ENCODE measurements around the gene CATSPERB.
"Not testable (repeated sequence)": the region's sequence is repeated elsewhere in the genome, so short reads cannot be mapped to it uniquely, and the experiment has no call there.

The CATSPERB gene

GRCh38 chr14:91614187-91614586 lies 117.7 kb downstream of the CATSPERB start:
- in situ Hi-C loops (cut with HindIII; ENCODE audit: low pct_unique_long_range_greater_than_20kb, low sequenced_read_pairs), result no loop called here
- no peak for TF ChIP-seq JUND (IDR thresholded peaks at IDR 0.05; ENCODE audit: low read depth)
- DNase-seq (ENCODE audit: low read depth in 1 of 2, low spot score in 1 of 2), result no peak

- DNase-seq (ENCODE audit: low read depth in 1 of 2, low spot score in 1 of 2), result no peak
- no peak for TF ChIP-seq JUND (IDR thresholded peaks at IDR 0.05; ENCODE audit: low read depth)
- in situ Hi-C loops (cut with HindIII; ENCODE audit: low pct_unique_long_range_greater_than_20kb, low sequenced_read_pairs), result no loop called here
These were observed 118.3 kb downstream of the CATSPERB start for GRCh38 chr14:91613459-91614112.

- in situ Hi-C loops (cut with HindIII; ENCODE audit: low pct_unique_long_range_greater_than_20kb, low sequenced_read_pairs), result no loop called here
- no peak for DNase-seq (ENCODE audit: low read depth in 1 of 2, low spot score in 1 of 2)
- no peak for TF ChIP-seq JUND (IDR thresholded peaks at IDR 0.05; ENCODE audit: low read depth)
These were observed 120.4 kb downstream of the CATSPERB start for GRCh38 chr14:91611528-91611927.

DNA sequence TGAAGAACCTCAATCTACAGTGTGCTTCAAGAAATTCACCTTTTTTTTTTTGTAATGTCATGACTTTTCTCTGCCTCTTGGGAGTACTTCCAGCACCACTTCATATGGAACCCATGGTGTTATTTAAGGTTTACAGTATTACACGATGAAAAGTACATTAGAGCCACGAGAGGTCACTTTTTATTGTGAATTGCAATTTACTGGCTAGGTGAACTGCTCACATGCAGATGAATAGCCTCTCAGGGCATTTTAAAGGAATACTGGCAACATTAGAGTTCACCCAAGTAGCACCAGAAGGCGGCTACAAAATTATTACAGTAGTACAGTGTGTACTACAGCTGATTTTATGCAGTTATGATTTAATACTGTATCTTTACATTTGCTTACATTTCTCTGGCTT lies 122.7 kb downstream of the CATSPERB start:
- no peak for TF ChIP-seq JUND (IDR thresholded peaks at IDR 0.05; ENCODE audit: low read depth)
- in situ Hi-C loops (cut with HindIII; ENCODE audit: low pct_unique_long_range_greater_than_20kb, low sequenced_read_pairs), result no loop called here
- peak in 1 of 2 experiments; percentile 23 for DNase-seq (ENCODE audit: low read depth in 1 of 2, low spot score in 1 of 2)

DNA sequence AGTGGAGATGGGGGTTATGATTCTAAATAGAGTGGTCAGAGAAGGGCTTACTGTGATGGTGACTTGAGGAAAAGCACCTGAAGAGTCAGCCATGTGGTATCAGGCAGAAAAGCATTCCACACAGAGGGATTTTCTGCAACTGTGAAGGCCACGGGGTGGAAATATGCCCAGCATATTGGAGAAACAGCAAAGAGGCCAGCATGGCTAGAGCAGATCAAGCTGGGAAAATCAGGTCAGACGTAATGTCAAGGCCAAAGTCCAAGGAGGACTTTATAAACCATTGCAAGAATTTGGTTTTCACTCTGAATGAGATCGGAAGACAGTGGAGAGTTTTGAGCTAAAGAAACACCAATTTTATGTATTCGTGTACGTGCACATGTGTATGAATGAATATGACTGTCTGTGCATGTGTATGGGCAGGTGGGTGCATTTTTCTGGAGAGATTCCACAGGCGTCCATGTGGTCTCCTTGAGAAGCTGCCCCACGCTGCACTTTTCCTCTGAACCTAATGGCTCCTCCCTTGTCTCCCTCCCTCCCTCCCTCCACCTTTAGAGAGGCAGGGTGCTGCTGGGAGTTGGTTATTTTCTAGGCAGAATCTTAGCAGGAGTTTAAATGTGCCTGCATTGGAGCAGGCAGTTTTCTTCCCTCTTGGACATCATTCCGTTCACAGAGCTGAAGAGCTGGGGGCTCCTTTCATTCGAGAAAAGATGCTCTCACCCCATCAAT lies 124.4 kb downstream of the CATSPERB start:
- in situ Hi-C loops (cut with HindIII; ENCODE audit: low pct_unique_long_range_greater_than_20kb, low sequenced_read_pairs), result no loop called here
- no peak for TF ChIP-seq JUND (IDR thresholded peaks at IDR 0.05; ENCODE audit: low read depth)
- no peak for DNase-seq (ENCODE audit: low read depth in 1 of 2, low spot score in 1 of 2)

- DNase-seq (ENCODE audit: low read depth in 1 of 2, low spot score in 1 of 2), result no peak
- TF ChIP-seq JUND (IDR thresholded peaks at IDR 0.05; ENCODE audit: low read depth), result no peak
- in situ Hi-C loops (cut with HindIII; ENCODE audit: low pct_unique_long_range_greater_than_20kb, low sequenced_read_pairs), result no loop called here
These were observed 125.0 kb downstream of the CATSPERB start for GRCh38 chr14:91606851-91607250.

- DNase-seq (ENCODE audit: low read depth in 1 of 2, low spot score in 1 of 2); in situ Hi-C loops (cut with HindIII; ENCODE audit: low pct_unique_long_range_greater_than_20kb, low sequenced_read_pairs): not testable (repeated sequence)
These were observed 127.3 kb downstream of the CATSPERB start for GRCh38 chr14:91604611-91605010.

DNA sequence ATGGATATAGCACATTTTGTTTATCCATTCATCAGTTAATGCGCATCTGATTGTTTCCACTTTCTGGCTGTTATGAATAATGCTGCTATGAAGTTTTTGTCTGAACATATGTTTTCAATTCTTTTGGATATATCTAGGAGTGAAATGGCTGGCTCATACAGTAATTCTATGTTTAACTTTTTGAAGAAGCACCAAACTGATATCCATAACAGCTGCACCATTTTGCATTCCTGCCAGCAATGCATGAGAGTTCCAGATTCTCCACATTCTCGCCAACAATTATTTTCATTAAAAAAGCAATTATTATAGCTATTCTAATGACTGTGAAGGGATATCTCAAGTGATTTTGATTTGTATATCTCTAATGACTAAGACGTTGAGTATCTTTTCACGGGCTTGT lies 131.9 kb downstream of the CATSPERB start:
- in situ Hi-C loops (cut with HindIII; ENCODE audit: low pct_unique_long_range_greater_than_20kb, low sequenced_read_pairs), result no loop called here
- TF ChIP-seq JUND (IDR thresholded peaks at IDR 0.05; ENCODE audit: low read depth), result no peak
- no peak for DNase-seq (ENCODE audit: low read depth in 1 of 2, low spot score in 1 of 2)

GRCh38 chr14:91595736-91596135 lies 136.2 kb downstream of the CATSPERB start:
- no peak for TF ChIP-seq JUND (IDR thresholded peaks at IDR 0.05; ENCODE audit: low read depth)
- no peak for DNase-seq (ENCODE audit: low read depth in 1 of 2, low spot score in 1 of 2)

GRCh38 chr14:91593957-91594356 lies 137.9 kb downstream of the CATSPERB start:
- in situ Hi-C loops (cut with HindIII; ENCODE audit: low pct_unique_long_range_greater_than_20kb, low sequenced_read_pairs); DNase-seq (ENCODE audit: low read depth in 1 of 2, low spot score in 1 of 2): not testable (repeated sequence)

More at GRCh38 chr14:91595736-91596135, 136.2 kb downstream of the CATSPERB start:
- in situ Hi-C loops (cut with HindIII; ENCODE audit: low pct_unique_long_range_greater_than_20kb, low sequenced_read_pairs), result no loop called here

- DNase-seq (ENCODE audit: low read depth in 1 of 2, low spot score in 1 of 2), result no peak
- TF ChIP-seq JUND (IDR thresholded peaks at IDR 0.05; ENCODE audit: low read depth), result no peak
- in situ Hi-C loops (cut with HindIII; ENCODE audit: low pct_unique_long_range_greater_than_20kb, low sequenced_read_pairs), result no loop called here
These were observed 145.5 kb downstream of the CATSPERB start for GRCh38 chr14:91586410-91586809.

DNA sequence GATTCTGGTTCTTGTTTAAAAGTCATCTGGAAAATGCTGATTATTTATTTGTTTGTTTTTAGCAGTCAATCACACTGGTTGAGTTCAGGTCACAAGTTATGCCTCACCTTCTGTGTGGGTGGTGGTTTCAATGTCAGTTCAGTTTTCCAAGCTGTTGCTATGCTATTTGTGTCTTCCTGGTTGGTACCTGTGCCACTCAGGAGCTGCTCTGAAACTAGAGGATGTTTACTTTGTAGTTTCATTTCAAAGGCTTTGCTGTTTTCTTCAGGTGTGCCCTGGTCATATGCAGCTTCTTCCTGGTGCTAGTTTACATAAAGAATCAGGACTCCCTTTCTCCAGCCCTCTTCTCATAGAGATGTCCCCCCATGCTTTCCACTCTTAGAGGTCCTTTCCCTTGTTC lies 146.0 kb downstream of the CATSPERB start:
- no peak for TF ChIP-seq JUND (IDR thresholded peaks at IDR 0.05; ENCODE audit: low read depth)
- in situ Hi-C loops (cut with HindIII; ENCODE audit: low pct_unique_long_range_greater_than_20kb, low sequenced_read_pairs), result no loop called here
- DNase-seq (ENCODE audit: low read depth in 1 of 2, low spot score in 1 of 2), result no peak

- DNase-seq (ENCODE audit: low read depth in 1 of 2, low spot score in 1 of 2), result no peak
- no peak for TF ChIP-seq JUND (IDR thresholded peaks at IDR 0.05; ENCODE audit: low read depth)
- in situ Hi-C loops (cut with HindIII; ENCODE audit: low pct_unique_long_range_greater_than_20kb, low sequenced_read_pairs), result no loop called here
These were observed 149.1 kb downstream of the CATSPERB start for GRCh38 chr14:91582761-91583160.
